Measurements from ENCODE around the gene FTO.
A peak's percentile ranks its signal among the peaks of the same experiment; 100 is the strongest.

FTO gene

GRCh38 chr16:53711390-53711789 is 7.4 kb downstream of the FTO start:
- no peak for DNase-seq (ENCODE audit: low read depth)

GRCh38 chr16:53712065-53712464 is 8.1 kb downstream of the FTO start:
- no peak for DNase-seq (ENCODE audit: low read depth)

- DNase-seq (ENCODE audit: low read depth), result no peak
Measured at GRCh38 chr16:53713403-53714204, 9.6 kb downstream of the FTO start.

- DNase-seq (ENCODE audit: low read depth), result no peak
Measured at GRCh38 chr16:53714205-53715022, 10.5 kb downstream of the FTO start.

- no peak for DNase-seq (ENCODE audit: low read depth)
Measured at GRCh38 chr16:53715023-53715384, 11.0 kb downstream of the FTO start.

- no peak for DNase-seq (ENCODE audit: low read depth)
Measured at GRCh38 chr16:53717577-53717976, 13.6 kb downstream of the FTO start.

GRCh38 chr16:53721017-53721416 is 17.1 kb downstream of the FTO start:
- no peak for DNase-seq (ENCODE audit: low read depth)

- DNase-seq (ENCODE audit: low read depth), result no peak
Measured at GRCh38 chr16:53726625-53727024, 22.7 kb downstream of the FTO start.

- DNase-seq (ENCODE audit: low read depth), result no peak
Measured at GRCh38 chr16:53730693-53731092, 26.7 kb downstream of the FTO start.

GRCh38 chr16:53732296-53732929 is 28.5 kb downstream of the FTO start:
- DNase-seq (ENCODE audit: low read depth), result no peak

- DNase-seq (ENCODE audit: low read depth), result no peak
Measured at GRCh38 chr16:53734908-53735307, 31.0 kb downstream of the FTO start.

- no peak for DNase-seq (ENCODE audit: low read depth)
Measured at GRCh38 chr16:53736297-53736696, 32.3 kb downstream of the FTO start.

- no peak for DNase-seq (ENCODE audit: low read depth)
Measured at GRCh38 chr16:53737552-53737951, 33.6 kb downstream of the FTO start.

GRCh38 chr16:53740476-53740875 is 36.5 kb downstream of the FTO start:
- no peak for DNase-seq (ENCODE audit: low read depth)

- DNase-seq (ENCODE audit: low read depth), result no peak
Measured at GRCh38 chr16:53740933-53741531, 37.1 kb downstream of the FTO start.

- no peak for DNase-seq (ENCODE audit: low read depth)
Measured at GRCh38 chr16:53741546-53741945, 37.6 kb downstream of the FTO start.

- DNase-seq (ENCODE audit: low read depth), result peak; percentile 31
Measured at GRCh38 chr16:53743149-53743566, 39.2 kb downstream of the FTO start.

GRCh38 chr16:53744449-53744848 is 40.5 kb downstream of the FTO start:
- no peak for DNase-seq (ENCODE audit: low read depth)

GRCh38 chr16:53745086-53745485 is 41.1 kb downstream of the FTO start:
- no peak for DNase-seq (ENCODE audit: low read depth)

GRCh38 chr16:53745753-53746266 is 41.9 kb downstream of the FTO start:
- no peak for DNase-seq (ENCODE audit: low read depth)

GRCh38 chr16:53752560-53752959 is 48.6 kb downstream of the FTO start:
- DNase-seq (ENCODE audit: low read depth), result no peak

GRCh38 chr16:53753431-53753830 is 49.5 kb downstream of the FTO start:
- no peak for DNase-seq (ENCODE audit: low read depth)
